IMR-90 (cell line): ENCODE measurements around the gene RAB8B. TPM values are rescaled to one million over a fixed set of nuclear protein-coding genes. Genes with fewer than 3 reads are reported as not detected.
A peak's percentile ranks its signal among the peaks of the same experiment; 100 is the strongest.

ENCODE experiments used
- ATAC-seq: fragments of 200-7000 bp; cut with Tn5 transposase; 2 replicates; pipeline ENCODE4 v1.9.1; 2020; ENCODE audit warnings: low read depth, mild to moderate bottlenecking, moderate library complexity
- BruUV-seq: library from RNA; stranded (reverse); fragments of 400-500 nt; replicated peaks from 2 replicates; lab custom pipeline; 2021; lab: Mats Ljungman, UMichigan
- CTCF ChIA-PET: fragments of 300-600 bp; formaldehyde crosslinking; extraction: SDS; loops from one replicate; lab custom pipeline; 2021; ENCODE audit warnings: antibody characterized with exemption; lab: Yijun Ruan, JAX
- POLR2A ChIA-PET: fragments of 300-600 bp; sonication (Branson Sonifier 250); formaldehyde crosslinking; loops from one replicate; lab custom pipeline; 2022; ENCODE audit warnings: antibody characterized with exemption; ENCODE audit not compliant: unreplicated experiment; lab: Charles Lee
- DNase-seq: peaks from one replicate; pipeline ENCODE4 v3.0.0; 2013
- H2AFZ ChIP-seq: replicated peaks from 2 replicates; pipeline ENCODE3; 2013; ENCODE audit warnings: low read length, mild to moderate bottlenecking; ENCODE audit not compliant: poor library complexity
- H2AK5ac ChIP-seq: 2 replicates; pipeline ENCODE4 v1.6.1; 2013; ENCODE audit warnings: low read depth, low read length, inconsistent platforms
- H2AK9ac ChIP-seq: replicated peaks from 2 replicates; pipeline ENCODE3; 2013; ENCODE audit warnings: mild to moderate bottlenecking, low read depth, low read length, moderate library complexity; ENCODE audit not compliant: poor library complexity
- H2BK120ac ChIP-seq: 2 replicates; pipeline ENCODE4 v1.6.1; 2013; ENCODE audit warnings: low read depth, low read length, inconsistent platforms
- H2BK15ac ChIP-seq: 3 replicates; pipeline ENCODE4 v1.6.1; 2013; ENCODE audit warnings: low read depth, low read length, inconsistent platforms
- H2BK20ac ChIP-seq: 2 replicates; pipeline ENCODE4 v1.6.1; 2013; ENCODE audit warnings: low read depth, mild to moderate bottlenecking, inconsistent platforms, low read length, moderate library complexity
- H2BK5ac ChIP-seq: 2 replicates; pipeline ENCODE4 v1.6.1; 2013; ENCODE audit warnings: mild to moderate bottlenecking, low read depth, low read length, inconsistent platforms; ENCODE audit not compliant: poor library complexity, severe bottlenecking
- H3K14ac ChIP-seq: replicated peaks from 2 replicates; pipeline ENCODE4 v1.6.1; 2013; ENCODE audit warnings: low read depth, low read length, inconsistent platforms
- H3K18ac ChIP-seq: 2 replicates; pipeline ENCODE4 v1.6.1; 2013; ENCODE audit warnings: low read depth, low read length, control low read depth
- H3K23ac ChIP-seq: 2 replicates; pipeline ENCODE4 v1.6.1; 2013; ENCODE audit warnings: low read depth, low read length, inconsistent platforms
- H3K27ac ChIP-seq: 2 replicates; pipeline ENCODE4 v1.5.1; 2013; ENCODE audit warnings: mild to moderate bottlenecking, control low read depth, low read length; ENCODE audit not compliant: insufficient read depth
- H3K27me3 ChIP-seq: 2 replicates; pipeline ENCODE4 v1.6.1; 2013; ENCODE audit warnings: low read length; ENCODE audit not compliant: control insufficient read depth, insufficient read depth
- H3K36me3 ChIP-seq: 2 replicates; pipeline ENCODE4 v1.6.1; 2013; ENCODE audit warnings: low read length, mixed read lengths; ENCODE audit not compliant: control insufficient read depth, insufficient read depth
- H3K4ac ChIP-seq: 2 replicates; pipeline ENCODE4 v1.6.1; 2013; ENCODE audit warnings: low read depth, low read length, inconsistent platforms
- H3K4me1 ChIP-seq: 2 replicates; pipeline ENCODE4 v1.6.1; 2013; ENCODE audit warnings: low read length, mixed read lengths; ENCODE audit not compliant: control insufficient read depth, insufficient read depth
- H3K4me2 ChIP-seq: 2 replicates; pipeline ENCODE4 v1.6.1; 2013; ENCODE audit warnings: low read depth, mild to moderate bottlenecking, control low read depth, low read length, moderate library complexity
- H3K4me3 ChIP-seq: 2 replicates; pipeline ENCODE4 v1.5.1; 2013; ENCODE audit warnings: low read depth, mild to moderate bottlenecking, control low read depth, low read length, moderate library complexity; ENCODE audit not compliant: insufficient read depth
- H3K56ac ChIP-seq: 2 replicates; pipeline ENCODE4 v1.6.1; 2013; ENCODE audit warnings: low read length, inconsistent platforms; ENCODE audit not compliant: insufficient read depth; ENCODE audit errors: extremely low read depth
- H3K79me1 ChIP-seq, 2 experiments: 2 replicates each; pipeline ENCODE4 v1.6.1; 2013; ENCODE audit warnings: low read length in 2 of 2, inconsistent platforms in 1 of 2, low read depth in 1 of 2
- H3K9ac ChIP-seq: 2 replicates; pipeline ENCODE4 v1.6.1; 2013; ENCODE audit warnings: low read depth, low read length, control low read depth
- H3K9me1 ChIP-seq: 2 replicates; pipeline ENCODE4 v1.6.1; 2013; ENCODE audit warnings: low read length, inconsistent platforms; ENCODE audit not compliant: insufficient read depth
- H3K9me3 ChIP-seq: 2 replicates; pipeline ENCODE4 v1.6.1; 2013; ENCODE audit warnings: low read length; ENCODE audit not compliant: control insufficient read depth, insufficient read depth
- H4K20me1 ChIP-seq: 2 replicates; pipeline ENCODE4 v1.6.1; 2013; ENCODE audit warnings: low read length, inconsistent platforms; ENCODE audit not compliant: insufficient read depth
- H4K5ac ChIP-seq: 2 replicates; pipeline ENCODE4 v1.6.1; 2013; ENCODE audit warnings: mild to moderate bottlenecking, low read depth, low read length, control low read depth
- H4K8ac ChIP-seq, 2 experiments: 2 replicates each; pipeline ENCODE4 v1.6.1; 2013; ENCODE audit warnings: low read depth in 2 of 2, low read length in 2 of 2, control low read depth in 1 of 2, inconsistent platforms in 1 of 2
- H4K91ac ChIP-seq: 2 replicates; pipeline ENCODE4 v1.6.1; 2013; ENCODE audit warnings: low read depth, low read length, inconsistent platforms; ENCODE audit not compliant: insufficient read depth
- BHLHE40 ChIP-seq: fragments of 150-350 bp; IDR thresholded peaks from 2 replicates; pipeline ENCODE4 v1.6.1; 2016; ENCODE audit warnings: mild to moderate bottlenecking, low read depth, low read length
- CEBPB ChIP-seq: IDR thresholded peaks from 2 replicates; pipeline ENCODE4 v1.6.1; 2012; ENCODE audit warnings: low read depth, low read length, improper control_type of control experiment
- CTCF ChIP-seq: conservative IDR thresholded peaks from 2 replicates; pipeline ENCODE4 v1.5.1; 2012; ENCODE audit warnings: mild to moderate bottlenecking, low read depth, low read length, improper control_type of control experiment
- FOS ChIP-seq: fragments of 150-350 bp; IDR thresholded peaks from 2 replicates; pipeline ENCODE4 v1.6.1; 2016; ENCODE audit warnings: low read depth, low read length
- MAFK ChIP-seq: IDR thresholded peaks from 2 replicates; pipeline ENCODE4 v1.6.1; 2012; ENCODE audit warnings: low read depth, low read length, improper control_type of control experiment
- MXI1 ChIP-seq: IDR thresholded peaks from 2 replicates; pipeline ENCODE4 v1.6.1; 2012; ENCODE audit warnings: low read depth, mild to moderate bottlenecking, low read length, moderate library complexity, borderline replicate concordance
- RCOR1 ChIP-seq: IDR thresholded peaks from 2 replicates; pipeline ENCODE4 v1.6.1; 2012; ENCODE audit warnings: mild to moderate bottlenecking, low read length, improper control_type of control experiment; ENCODE audit not compliant: insufficient replicate concordance
- RFX5 ChIP-seq: IDR thresholded peaks from 2 replicates; pipeline ENCODE4 v1.8.0; 2012; ENCODE audit warnings: low read depth, mild to moderate bottlenecking, low read length, moderate library complexity
- SMC3 ChIP-seq: fragments of 150-350 bp; IDR thresholded peaks from 2 replicates; pipeline ENCODE4 v1.6.1; 2016; ENCODE audit warnings: low read depth, mild to moderate bottlenecking, antibody characterized with exemption, low read length, moderate library complexity
- USF2 ChIP-seq: fragments of 150-350 bp; IDR thresholded peaks from 2 replicates; pipeline ENCODE4 v1.6.1; 2017; ENCODE audit warnings: mild to moderate bottlenecking, antibody characterized with exemption, low read length, low read depth
- WGBS, 2 experiments: methylation state at CpG; one replicate each; pipeline versions ENCODE4 v1.1.5 to v1.1.7; 2013; ENCODE audit warnings: missing lambda C conversion rate in 2 of 2; ENCODE audit not compliant: insufficient read length in 1 of 2; ENCODE audit errors: extremely low coverage in 2 of 2; 5-methylcytosine and 5-hydroxymethylcytosine counted together
- dilution Hi-C: fragments of 300-500 bp; cut with HindIII; formaldehyde crosslinking; loops from one replicate; pipeline ENCODE4 v1.14.3; 2018; ENCODE audit warnings: low sequenced_read_pairs; ENCODE audit not compliant: unreplicated experiment
- in situ Hi-C: fragments of 300-500 bp; cut with MboI; formaldehyde crosslinking; loops from 3 replicates; pipeline ENCODE4 v1.14.3; 2019; ENCODE audit warnings: low sequenced_read_pairs, inconsistent platforms, mixed read lengths
- intact Hi-C: fragments of 100-400 bp; cut with micrococcal nuclease; formaldehyde crosslinking; loops from 2 replicates; pipeline ENCODE4 v1.10.0; 2022
- polyA plus RNA-seq, 3 experiments: library from polyadenylated mRNA; depleted of rRNA; stranded (reverse); fragments of >200 nt; gene quantifications; 2 replicates each; pipeline ENCODE4 v1.2.3, GENCODE V29; 2012; ENCODE audit warnings: low replicate concordance in 1 of 3
- total RNA-seq: library from RNA; depleted of rRNA; stranded (reverse); fragments of >200 nt; gene quantifications from 2 replicates; pipeline ENCODE4 v1.2.3, GENCODE V29; 2012

Gene RAB8B
- total and polyA plus RNA-seq, 2 of the 4 experiments (the other 2 are of a cell fraction): 19.4 to 29.4 TPM

- Histone ChIP-seq H4K8ac (peak overlapping the region; percentile 86 to 92; a peak in 3 of 4 replicates), H2AFZ (peak overlapping the region; percentile 95), H3K27me3 (no peaks in the 10 kb centered on the region), H4K91ac (peak overlapping the region; percentile 86), H3K4ac (peak overlapping the region; percentile 94), H2AK9ac (peak overlapping the region; percentile 92), H3K23ac (peak overlapping the region; percentile 92), H2AK5ac (peak overlapping the region; percentile 79), H3K14ac (peak overlapping the region; percentile 92), H3K4me1 (peaks cover 3% of the 10 kb centered on the region; the same call in 1 of the 2 replicates), H3K36me3 (peaks cover 7% of the 10 kb centered on the region), H2BK20ac (no peak overlapping the region), H3K27ac (peak overlapping the region; percentile 64), H3K4me3 (peak overlapping the region; percentile 92), H3K9ac (peak overlapping the region; percentile 86), H3K79me1 (peaks cover 6 to 10% of the 10 kb centered on the region in 2 experiments; a peak in 3 of 4 replicates), H3K9me1 (peaks cover 3% of the 10 kb centered on the region), H3K9me3 (no peaks in the 10 kb centered on the region), H2BK15ac (no peak overlapping the region), H2BK5ac (peak overlapping the region; percentile 74), H3K18ac (peak overlapping the region; percentile 84), H4K5ac (peak overlapping the region; percentile 90), H3K56ac (peak overlapping the region; percentile 49), H3K4me2 (peak overlapping the region; percentile 97), H2BK120ac (peak overlapping the region; percentile 87), H4K20me1 (no peaks in the 10 kb centered on the region)
- TF ChIP-seq CTCF: no peak
- no peak for TF ChIP-seq BHLHE40
- TF ChIP-seq SMC3: no peak
- no peak for TF ChIP-seq RCOR1
- TF ChIP-seq RFX5: no peak
- TF ChIP-seq MAFK: no peak
- TF ChIP-seq USF2: no peak
- no peak for TF ChIP-seq FOS
- no peak for TF ChIP-seq CEBPB
- TF ChIP-seq MXI1: no peak
- intact Hi-C loops: loop anchor here (2.0 kb wide), 3 partner anchors 89 to 221 kb away; partner anchors contain the start of genes RAB8B and RPS27L
- no TSS peak for BruUV-seq
- dilution Hi-C loops: no loop called here
- ATAC-seq (peak; percentile 43), DNase-seq (no peak)
- WGBS, 2 experiments: 39% methylated on average over 3 of the region's 17 CpGs; no CpG with 5 or more reads in 1 of the 2 experiments
- POLR2A ChIA-PET: no interaction called here
- CTCF ChIA-PET: interaction anchor here (0.6 to 0.7 kb wide), 3 partner anchors 28 to 143 kb away, joined by 3 to 7 read pairs (median 3); no protein-coding TSS in a partner anchor
- in situ Hi-C loops: loop anchor here (25.0 kb wide), 1 partner anchor 784 kb away; no protein-coding TSS in a partner anchor
These were observed 88.6 kb downstream of the RAB8B start for GRCh38 chr15:63277893-63278456.
